HL-60/S4 treated with retinoic acid at 250 ng/mL for 4 days and 3 days (cell line): ENCODE measurements around the gene CPVL.

Experiments used
- in situ Hi-C: fragments of 300-500 bp; cut with MboI; formaldehyde crosslinking; loops from 2 replicates; pipeline ENCODE4 v1.7.0; 2022; ENCODE audit warnings: low sequenced_read_pairs

The CPVL gene

DNA sequence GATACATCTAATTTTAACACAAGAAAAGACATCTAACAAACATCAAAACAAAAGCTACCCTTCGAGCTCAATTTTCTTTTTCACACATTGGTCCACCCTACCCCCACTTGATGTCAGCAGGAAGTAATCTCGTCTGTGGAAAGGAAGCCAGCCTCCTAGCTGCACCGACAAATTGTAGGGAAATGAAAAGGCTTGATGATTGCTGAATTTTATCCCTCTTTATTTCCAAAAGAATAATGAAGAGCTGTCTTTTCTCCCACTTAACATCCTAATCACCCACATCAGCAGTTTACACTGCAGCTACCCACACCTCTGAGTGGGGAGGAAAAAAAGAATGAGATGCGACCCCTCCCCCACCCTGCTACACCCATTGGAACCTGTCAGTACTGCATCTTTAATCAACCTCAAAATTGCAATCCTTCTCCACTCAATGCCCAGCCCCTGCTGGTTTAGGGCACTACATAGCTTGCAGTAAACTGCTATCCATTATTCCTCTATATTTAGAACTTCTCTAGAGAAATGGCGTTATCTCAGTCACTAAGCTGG lies 10.6 kb upstream of the CPVL start:
- in situ Hi-C loops: no loop called here

DNA sequence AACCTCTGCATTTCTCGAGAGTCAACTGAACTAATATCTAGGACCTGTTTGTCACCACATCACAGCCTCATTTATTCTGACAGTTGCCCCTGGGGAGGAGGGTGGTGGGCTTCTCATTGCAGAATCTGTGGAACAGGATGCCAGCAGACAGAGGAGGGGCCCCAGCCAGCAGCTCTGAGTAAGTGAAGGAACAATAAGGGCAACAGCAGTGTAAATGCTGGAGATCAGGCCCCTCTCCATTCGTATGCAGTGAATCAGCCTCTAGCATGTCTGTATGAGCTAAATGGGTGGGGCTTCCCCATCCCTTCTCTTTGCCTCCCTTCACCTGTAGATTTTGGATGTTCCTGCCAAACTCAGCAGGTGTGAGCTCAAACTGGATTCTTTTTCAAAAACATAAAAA lies 7.7 kb upstream of the CPVL start:
- in situ Hi-C loops: no loop called here

- in situ Hi-C loops: no loop called here
Measured at GRCh38 chr7:29150856-29151255, 4.5 kb upstream of the CPVL start.

GRCh38 chr7:29149036-29149435 lies 2.7 kb upstream of the CPVL start:
- in situ Hi-C loops: no loop called here

DNA sequence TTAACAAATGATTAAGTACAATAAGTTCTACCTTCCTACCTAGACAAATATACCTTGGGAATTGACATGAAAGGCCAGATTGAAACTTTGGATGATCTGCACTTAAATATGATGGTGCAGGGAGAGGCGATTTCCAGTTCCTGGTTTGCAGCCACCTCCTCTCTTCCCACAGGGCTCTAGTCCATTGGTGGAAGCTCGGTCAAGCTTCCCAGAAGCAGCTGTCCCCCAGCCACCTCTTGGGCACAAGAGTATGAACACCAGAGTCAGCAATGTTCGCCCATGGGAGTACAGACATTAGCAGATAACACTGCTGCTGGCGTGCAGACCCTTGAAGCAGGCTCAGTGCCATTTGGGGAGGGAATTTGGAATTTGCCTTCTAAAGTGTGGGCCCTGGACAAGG lies 1.5 kb upstream of the CPVL start:
- in situ Hi-C loops: no loop called here

DNA sequence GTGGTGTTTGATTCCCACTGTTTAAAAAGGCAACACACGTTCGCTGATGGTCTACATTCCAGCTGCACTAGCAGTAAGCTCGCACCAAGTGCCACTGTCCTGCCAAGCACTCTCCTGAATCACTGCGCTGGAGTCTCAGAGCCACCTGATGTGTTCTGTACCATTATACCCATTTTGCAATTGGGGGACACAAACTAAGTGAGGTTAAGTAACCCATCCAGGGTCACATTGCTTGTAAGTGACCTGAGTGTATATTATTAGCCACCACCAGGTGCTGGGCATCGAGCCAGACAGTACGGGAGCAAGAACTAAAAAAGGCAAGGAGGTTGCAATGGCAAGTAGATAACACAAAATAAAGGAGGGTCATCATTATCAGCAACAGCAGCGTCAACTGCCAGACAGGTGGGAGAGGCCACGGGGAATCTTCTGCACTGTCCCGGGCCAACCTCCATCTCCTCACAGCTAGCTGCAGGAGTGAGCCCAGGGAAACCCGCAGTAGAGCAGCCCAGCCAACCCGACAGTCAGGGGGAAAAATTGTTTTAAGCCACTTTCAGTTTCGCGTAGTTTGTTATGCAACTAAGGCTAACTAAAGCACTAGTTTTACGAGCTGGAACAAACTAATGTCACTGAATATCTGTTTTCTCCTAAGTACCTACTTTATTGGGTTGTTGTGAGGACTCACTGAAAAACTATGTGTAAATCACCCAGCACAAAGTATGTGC lies 712 bp upstream of the CPVL start:
- in situ Hi-C loops: no loop called here

GRCh38 chr7:29145553-29146056 lies 732 bp downstream of the CPVL start:
- in situ Hi-C loops: no loop called here

- in situ Hi-C loops: no loop called here
Measured at GRCh38 chr7:29143751-29144150, 2.6 kb downstream of the CPVL start.

DNA sequence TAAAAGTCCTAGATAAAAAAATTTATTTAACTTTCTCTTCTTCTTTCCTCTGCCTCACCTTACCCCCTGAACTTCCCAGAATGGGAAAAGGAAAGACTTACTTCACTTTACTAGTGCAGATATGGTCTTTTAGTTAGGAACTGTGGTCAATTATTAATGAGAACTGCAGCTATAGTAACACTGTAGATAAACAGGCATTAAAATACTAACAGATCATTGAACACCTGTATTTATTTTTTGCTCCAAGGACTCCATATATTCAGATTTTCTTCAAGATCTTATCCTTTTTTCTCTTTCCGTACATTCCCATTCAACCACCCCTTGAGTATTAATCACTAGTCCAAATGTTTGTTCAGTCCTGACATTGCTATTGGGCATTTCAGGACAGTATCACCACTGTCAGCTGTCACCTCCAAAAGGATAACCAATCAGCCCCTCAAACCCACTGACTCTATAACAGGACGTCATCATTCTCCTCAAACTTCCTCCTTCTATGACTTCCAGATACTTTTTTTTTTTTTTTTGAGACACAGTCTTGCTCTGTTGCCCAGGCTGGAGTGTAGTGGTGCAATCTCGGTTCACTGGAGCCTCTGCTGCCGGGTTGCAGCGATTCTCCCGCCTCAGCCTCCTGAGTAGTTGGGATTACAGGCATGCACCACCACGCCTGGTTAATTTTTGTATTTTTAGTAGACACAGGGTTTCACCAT lies 4.2 kb downstream of the CPVL start:
- in situ Hi-C loops: no loop called here

- in situ Hi-C loops: no loop called here
Measured at GRCh38 chr7:29140873-29141468, 5.4 kb downstream of the CPVL start.

DNA sequence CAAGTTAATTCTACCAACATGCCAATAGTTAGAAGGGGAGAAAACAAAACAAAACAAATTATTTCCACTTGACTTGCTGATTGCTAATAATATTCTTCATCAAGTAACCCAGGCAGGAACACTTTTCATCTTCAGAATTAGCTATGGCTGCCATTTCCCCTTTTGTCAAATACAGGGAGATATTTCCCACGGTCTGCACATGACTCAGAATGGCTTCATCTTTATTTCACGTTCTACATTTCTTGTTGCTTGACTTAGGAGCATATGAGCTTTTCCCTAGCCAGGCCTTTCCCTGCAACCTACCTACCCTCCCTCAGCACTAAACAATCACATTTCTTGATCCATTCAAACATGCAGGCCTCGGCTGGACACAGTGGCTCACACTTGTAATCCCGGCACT lies 6.5 kb downstream of the CPVL start:
- in situ Hi-C loops: no loop called here

DNA sequence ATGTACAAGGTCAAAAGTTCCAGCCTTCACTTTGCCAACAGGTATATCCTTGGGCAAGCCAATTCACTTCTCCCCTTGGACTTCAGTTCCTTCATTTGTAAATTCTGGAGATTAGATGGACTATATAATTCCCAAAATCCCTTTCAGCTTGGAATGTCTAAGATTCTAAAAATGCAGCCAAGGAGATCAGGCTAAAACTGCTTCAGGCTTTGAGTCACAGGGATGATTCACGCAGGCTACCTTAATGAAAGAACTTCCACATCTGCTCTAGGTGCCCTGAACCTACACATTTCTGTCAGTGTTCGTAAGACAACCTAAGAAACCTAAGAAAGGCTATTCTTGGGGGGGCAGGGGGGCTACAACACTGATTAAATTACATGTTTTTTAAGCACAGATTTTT lies 7.1 kb downstream of the CPVL start:
- in situ Hi-C loops: no loop called here

GRCh38 chr7:29138588-29138987 lies 7.7 kb downstream of the CPVL start:
- in situ Hi-C loops: no loop called here

DNA sequence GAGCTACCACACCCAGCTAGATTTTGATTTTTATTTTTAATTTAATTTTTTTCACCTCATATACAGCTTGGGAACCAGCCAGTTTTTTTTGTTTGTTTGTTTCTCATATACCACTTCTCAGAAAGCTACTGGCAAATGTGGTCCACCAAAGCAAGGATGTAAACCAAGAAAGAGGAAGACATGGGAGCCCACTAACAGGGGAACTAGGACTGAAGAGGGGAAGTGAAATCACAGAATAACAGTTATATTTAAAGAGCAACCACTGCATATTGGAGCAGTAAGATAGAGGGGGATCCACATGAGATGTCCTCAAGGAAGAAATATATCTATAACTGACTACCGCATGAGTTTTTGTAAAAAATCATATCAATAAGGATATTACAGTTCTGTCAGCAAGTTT lies 10.5 kb downstream of the CPVL start:
- in situ Hi-C loops: no loop called here

DNA sequence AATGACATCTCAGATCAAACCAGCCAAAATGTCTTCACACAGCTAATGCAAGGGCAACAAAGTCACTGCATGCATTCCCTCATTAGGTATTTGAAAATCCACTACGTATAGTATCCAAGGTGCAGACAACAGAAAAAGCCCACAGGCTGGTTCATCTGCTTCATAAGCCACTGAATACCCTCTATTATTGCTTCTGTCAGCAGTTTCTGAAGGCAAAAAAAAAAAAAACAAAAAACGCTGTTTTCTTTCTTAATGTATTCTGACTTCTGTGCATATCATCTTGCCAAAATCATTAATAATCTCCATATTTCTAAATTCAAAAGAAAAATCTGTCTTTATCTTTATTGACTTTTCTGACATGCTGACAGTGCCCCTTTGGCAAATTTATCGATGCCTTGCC lies 13.4 kb downstream of the CPVL start:
- in situ Hi-C loops: no loop called here

- in situ Hi-C loops: no loop called here
Measured at GRCh38 chr7:29131678-29132077, 14.7 kb downstream of the CPVL start.

DNA sequence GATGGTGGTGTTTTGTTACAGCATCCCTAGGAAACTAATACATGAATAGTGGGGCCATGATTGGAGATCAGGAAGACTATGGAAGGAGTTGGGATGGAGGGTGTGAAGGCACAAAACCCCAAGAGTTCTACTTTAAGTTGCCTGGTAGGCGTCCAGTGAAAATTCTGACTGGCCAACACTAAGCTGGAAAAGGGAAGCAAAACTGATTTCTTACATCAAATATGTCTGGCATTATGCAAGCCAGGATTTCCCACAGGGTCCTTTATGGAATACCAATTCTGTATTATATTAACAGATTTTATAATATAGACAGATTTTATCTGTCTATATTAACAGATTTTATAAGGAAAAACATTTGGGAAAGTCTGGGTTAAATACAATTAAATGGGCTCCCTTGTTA lies 16.2 kb downstream of the CPVL start:
- in situ Hi-C loops: no loop called here

DNA sequence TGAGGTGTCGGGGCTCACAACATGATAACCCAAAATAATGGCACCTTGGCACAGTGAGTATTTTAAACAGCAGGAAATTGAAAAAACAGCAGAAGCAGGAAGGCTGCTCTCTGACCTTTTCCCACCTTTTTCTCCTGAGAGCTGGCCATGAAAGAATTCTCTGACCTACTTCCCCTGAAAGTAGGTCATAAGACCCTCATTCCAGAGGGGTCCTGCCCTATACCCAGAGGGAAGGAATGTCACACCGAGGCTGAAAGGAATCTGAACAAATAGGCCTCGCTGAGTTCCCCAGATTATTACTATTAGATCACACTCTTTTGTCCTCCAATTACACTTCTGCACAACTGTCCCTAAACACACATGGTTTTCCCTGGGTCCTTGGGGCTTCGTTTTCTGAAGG lies 18.8 kb downstream of the CPVL start:
- in situ Hi-C loops: no loop called here

DNA sequence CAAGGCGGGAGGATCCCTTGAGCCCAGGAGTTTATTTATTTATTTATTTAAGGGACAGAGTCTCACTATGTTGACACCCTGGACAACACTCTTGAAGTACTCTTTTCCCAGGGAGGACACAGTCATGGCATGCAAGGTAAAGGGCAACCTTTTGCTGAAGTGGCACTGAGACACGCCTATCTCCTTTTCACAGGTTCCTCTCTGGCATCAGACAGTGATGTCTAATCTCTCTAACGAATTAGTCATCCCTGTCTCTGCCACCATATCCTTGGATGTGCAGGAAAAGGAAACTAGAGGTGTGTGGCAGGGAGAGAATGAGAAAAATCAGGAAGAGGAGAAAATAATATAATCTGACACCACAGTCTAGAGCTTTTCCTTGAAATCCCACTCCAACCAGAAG lies 19.5 kb downstream of the CPVL start:
- in situ Hi-C loops: no loop called here

DNA sequence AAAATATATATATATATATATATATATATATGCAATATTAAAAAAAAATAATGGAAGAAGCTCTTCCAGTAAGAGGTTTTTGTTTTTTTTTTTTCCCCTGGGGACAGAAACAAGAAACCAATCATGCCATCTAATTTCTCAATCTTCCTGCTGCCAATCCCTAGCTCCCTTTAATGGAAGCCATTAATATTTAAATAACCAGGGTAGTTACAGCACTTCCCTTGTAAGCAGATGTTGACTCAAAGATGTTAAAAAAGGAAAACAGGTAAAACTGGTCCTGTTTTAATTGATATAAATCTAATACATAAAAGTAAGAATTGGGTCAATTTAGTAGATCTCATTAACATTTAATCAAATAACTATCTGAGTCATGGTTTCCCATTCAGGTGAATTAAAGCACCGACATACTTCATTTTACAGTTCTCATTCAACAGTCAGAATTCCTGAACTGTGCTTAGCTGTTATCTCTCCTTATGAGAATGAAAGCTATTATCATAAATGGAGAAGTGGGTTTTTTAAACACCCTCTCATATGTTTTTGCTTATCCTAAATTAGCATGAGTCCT lies 22.6 kb downstream of the CPVL start:
- in situ Hi-C loops: no loop called here

DNA sequence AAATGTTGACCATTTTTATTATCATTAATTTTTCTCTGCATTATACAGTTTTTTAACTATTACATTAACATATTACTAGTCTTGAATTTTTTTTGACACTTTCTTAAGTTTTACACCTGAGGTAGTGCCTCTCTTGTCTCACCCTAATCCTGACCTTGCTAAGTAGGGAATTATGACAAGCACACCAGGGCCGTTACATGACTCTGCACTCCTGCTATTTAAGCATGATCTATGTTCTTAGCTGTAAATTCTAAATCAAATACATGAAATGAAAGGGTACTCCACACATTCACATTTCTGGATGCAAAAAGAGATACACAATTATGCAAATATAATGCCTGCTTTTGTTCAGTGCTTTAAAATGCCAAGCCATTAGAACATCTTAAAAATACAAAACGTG lies 23.6 kb downstream of the CPVL start:
- in situ Hi-C loops: no loop called here

DNA sequence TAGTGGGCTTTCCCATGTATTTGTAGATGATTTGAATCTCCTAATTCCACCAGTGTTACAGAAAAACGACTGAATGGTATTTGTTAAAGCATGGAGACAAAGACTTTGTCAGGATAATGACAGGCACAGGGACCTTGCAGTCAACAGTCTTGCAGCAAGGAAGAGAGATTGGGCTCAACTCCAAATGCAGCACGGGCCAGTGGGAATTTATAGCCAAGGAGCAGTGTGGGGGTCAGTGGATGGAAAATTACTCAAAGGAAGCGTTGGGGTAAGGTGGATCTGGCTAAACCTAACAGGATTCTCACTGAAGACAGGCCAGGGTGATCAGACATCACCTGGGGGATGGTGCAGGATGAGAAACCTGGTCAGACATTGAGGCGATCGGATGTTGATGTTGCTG lies 24.3 kb downstream of the CPVL start:
- in situ Hi-C loops: no loop called here
